Measurements from ENCODE around the gene RBM34. TPM values are rescaled to one million over a fixed set of nuclear protein-coding genes. Genes with fewer than 3 reads are reported as not detected.
"Not testable (repeated sequence)": the region's sequence is repeated elsewhere in the genome, so short reads cannot be mapped to it uniquely, and the experiment has no call there.

RBM34 gene
- total RNA-seq, 2 experiments from 2014 or later, result 111 to 116 TPM

GRCh38 chr1:235105051-235106043 lies 55.7 kb downstream of the RBM34 start:
- CTCF ChIA-PET, result interaction anchor here (0.7 to 9.5 kb wide), 34 partner anchors 10 to 618 kb away, joined by 3 to 73 read pairs (median 4); partner anchors contain the start of genes B3GALNT2 and TOMM20
- Mint-ChIP-seq H3K9me3 (ENCODE audit: low read depth) (no peaks in the 10 kb centered on the region), H3K27me3 (peaks cover 4% of the 10 kb centered on the region), H3K36me3 (peaks cover 28% of the 10 kb centered on the region), H3K4me1 (peaks cover 46% of the 10 kb centered on the region), H3K27ac (peak overlapping the region; percentile 97), H3K4me3 (peak overlapping the region; percentile 73)
- DNase-seq (peak; percentile 74), ATAC-seq (peak; percentile 79)

- H3K4me3 Mint-ChIP-seq, result no peak overlapping the region
- ATAC-seq (no peak), DNase-seq (no peak)
- peaks cover 42% of the 10 kb centered on the region for H3K4me1 Mint-ChIP-seq
- no peak overlapping the region for H3K27ac Mint-ChIP-seq
- CTCF ChIA-PET, result interaction anchor here (0.7 to 9.5 kb wide), 6 partner anchors 10 to 402 kb away, joined by 3 to 73 read pairs (median 6); partner anchors contain the start of gene B3GALNT2
- H3K27me3 Mint-ChIP-seq, result peaks cover 4% of the 10 kb centered on the region
- H3K9me3 Mint-ChIP-seq (ENCODE audit: low read depth), result no peaks in the 10 kb centered on the region
- peaks cover 11% of the 10 kb centered on the region for H3K36me3 Mint-ChIP-seq
These were observed 58.0 kb downstream of the RBM34 start for GRCh38 chr1:235102993-235103411.

GRCh38 chr1:235102259-235102582 lies 58.8 kb downstream of the RBM34 start:
- Mint-ChIP-seq H3K4me3 (no peak overlapping the region), H3K9me3 (ENCODE audit: low read depth) (no peaks in the 10 kb centered on the region), H3K27me3 (peaks cover 4% of the 10 kb centered on the region), H3K27ac (no peak overlapping the region), H3K36me3 (peaks cover 8% of the 10 kb centered on the region), H3K4me1 (peaks cover 39% of the 10 kb centered on the region)
- CTCF ChIA-PET, result interaction anchor here (1.2 to 9.5 kb wide), 5 partner anchors 9 to 314 kb away, joined by 3 to 73 read pairs (median 9); no protein-coding TSS in a partner anchor
- DNase-seq, result no peak
- ATAC-seq, result no peak

GRCh38 chr1:235101558-235102258 lies 59.3 kb downstream of the RBM34 start:
- CTCF ChIA-PET, result interaction anchor here (1.0 to 9.5 kb wide), 5 partner anchors 8 to 314 kb away, joined by 3 to 73 read pairs (median 4); no protein-coding TSS in a partner anchor
- Mint-ChIP-seq H3K9me3 (ENCODE audit: low read depth) (no peaks in the 10 kb centered on the region), H3K27me3 (peaks cover 4% of the 10 kb centered on the region), H3K4me1 (peaks cover 34% of the 10 kb centered on the region), H3K27ac (no peak overlapping the region), H3K4me3 (no peak overlapping the region), H3K36me3 (peaks cover 5% of the 10 kb centered on the region)
- DNase-seq (no peak), ATAC-seq (no peak)

- no peak overlapping the region for H3K27ac Mint-ChIP-seq
- CTCF ChIA-PET, result interaction anchor here (9.5 kb wide), 1 partner anchor 316 kb away, joined by 73 read pairs; no protein-coding TSS in a partner anchor
- peaks cover 5% of the 10 kb centered on the region for H3K27me3 Mint-ChIP-seq
- H3K9me3 Mint-ChIP-seq (ENCODE audit: low read depth), result no peaks in the 10 kb centered on the region
- ATAC-seq (no peak), DNase-seq (no peak)
- H3K36me3 Mint-ChIP-seq, result peaks cover 3% of the 10 kb centered on the region
- no peak overlapping the region for H3K4me3 Mint-ChIP-seq
- H3K4me1 Mint-ChIP-seq, result peaks cover 23% of the 10 kb centered on the region
These were observed 60.8 kb downstream of the RBM34 start for GRCh38 chr1:235100194-235100772.

- H3K27me3 Mint-ChIP-seq, result peaks cover 5% of the 10 kb centered on the region
- H3K27ac Mint-ChIP-seq, result no peak overlapping the region
- H3K36me3 Mint-ChIP-seq, result peaks cover 3% of the 10 kb centered on the region
- DNase-seq (peak; percentile 36), ATAC-seq (no peak)
- peaks cover 12% of the 10 kb centered on the region for H3K4me1 Mint-ChIP-seq
- H3K9me3 Mint-ChIP-seq (ENCODE audit: low read depth), result no peaks in the 10 kb centered on the region
- H3K4me3 Mint-ChIP-seq, result no peak overlapping the region
- CTCF ChIA-PET, result interaction anchor here (0.6 kb wide), 1 partner anchor 317 kb away, joined by 3 read pairs; no protein-coding TSS in a partner anchor
These were observed 62.1 kb downstream of the RBM34 start for GRCh38 chr1:235098991-235099390.

GRCh38 chr1:235098547-235098946 lies 62.5 kb downstream of the RBM34 start:
- no peak overlapping the region for H3K4me3 Mint-ChIP-seq
- peaks cover 1% of the 10 kb centered on the region for H3K36me3 Mint-ChIP-seq
- peaks cover 12% of the 10 kb centered on the region for H3K4me1 Mint-ChIP-seq
- no peak overlapping the region for H3K27ac Mint-ChIP-seq
- DNase-seq, result peak; percentile 8
- ATAC-seq, result no peak
- CTCF ChIA-PET, result interaction anchor here (0.6 kb wide), 1 partner anchor 317 kb away, joined by 3 read pairs; no protein-coding TSS in a partner anchor
- H3K9me3 Mint-ChIP-seq (ENCODE audit: low read depth), result no peaks in the 10 kb centered on the region
- H3K27me3 Mint-ChIP-seq, result peaks cover 7% of the 10 kb centered on the region

- CTCF ChIA-PET, result not testable (repeated sequence)
These were observed 63.5 kb downstream of the RBM34 start for GRCh38 chr1:235097501-235097900.

GRCh38 chr1:235095938-235096562 lies 65.0 kb downstream of the RBM34 start:
- H3K4me3 Mint-ChIP-seq, result no peak overlapping the region
- peaks cover 8% of the 10 kb centered on the region for H3K4me1 Mint-ChIP-seq
- DNase-seq (no peak), ATAC-seq (no peak)
- CTCF ChIA-PET, result interaction anchor here (0.9 to 3.4 kb wide), 7 partner anchors 9 to 574 kb away, joined by 3 to 29 read pairs (median 4); no protein-coding TSS in a partner anchor
- peaks cover 6% of the 10 kb centered on the region for H3K27me3 Mint-ChIP-seq
- H3K9me3 Mint-ChIP-seq (ENCODE audit: low read depth), result no peaks in the 10 kb centered on the region
- H3K27ac Mint-ChIP-seq, result no peak overlapping the region
- no peaks in the 10 kb centered on the region for H3K36me3 Mint-ChIP-seq

More at GRCh38 chr1:235097501-235097900, 63.5 kb downstream of the RBM34 start:
- ATAC-seq; H3K27ac Mint-ChIP-seq; H3K9me3 Mint-ChIP-seq (ENCODE audit: low read depth); H3K36me3 Mint-ChIP-seq; H3K27me3 Mint-ChIP-seq; H3K4me3 Mint-ChIP-seq; H3K4me1 Mint-ChIP-seq: not testable (repeated sequence)
- peak; percentile 28 for DNase-seq

GRCh38 chr1:235093696-235094592 lies 67.1 kb downstream of the RBM34 start:
- peaks cover 3% of the 10 kb centered on the region for H3K27me3 Mint-ChIP-seq
- CTCF ChIA-PET, result interaction anchor here (0.7 to 3.4 kb wide), 20 partner anchors 9 to 609 kb away, joined by 3 to 29 read pairs (median 4); partner anchors contain the start of gene B3GALNT2
- H3K4me1 Mint-ChIP-seq, result peaks cover 19% of the 10 kb centered on the region
- H3K9me3 Mint-ChIP-seq (ENCODE audit: low read depth), result no peaks in the 10 kb centered on the region
- DNase-seq, result peak; percentile 88
- no peak overlapping the region for H3K4me3 Mint-ChIP-seq
- peak; percentile 90 for ATAC-seq
- peak overlapping the region; percentile 54 for H3K27ac Mint-ChIP-seq
- H3K36me3 Mint-ChIP-seq, result no peaks in the 10 kb centered on the region

GRCh38 chr1:235093013-235093695 lies 67.9 kb downstream of the RBM34 start:
- Mint-ChIP-seq H3K27me3 (peaks cover 3% of the 10 kb centered on the region), H3K27ac (peak overlapping the region; percentile 54), H3K4me3 (no peak overlapping the region), H3K36me3 (no peaks in the 10 kb centered on the region), H3K9me3 (ENCODE audit: low read depth) (no peaks in the 10 kb centered on the region), H3K4me1 (peaks cover 24% of the 10 kb centered on the region)
- DNase-seq (no peak), ATAC-seq (peak; percentile 5)
- CTCF ChIA-PET, result interaction anchor here (0.6 to 3.4 kb wide), 17 partner anchors 9 to 608 kb away, joined by 3 to 29 read pairs (median 4); partner anchors contain the start of gene B3GALNT2

Data from activated CD8-positive, alpha-beta memory T cell treated with anti-CD3 and anti-CD28 coated beads, Interleukin-2, amount 10 ng/mL, durations not matched to agents 7 days and 5 days (primary cell).